HS-5 (cell line): ENCODE measurements around the gene PNLIP.

Source experiments
- DNase-seq: peaks from one replicate; pipeline ENCODE4 v3.0.0-alpha.2; 2012; ENCODE audit warnings: low read depth

Gene PNLIP

GRCh38 chr10:116615199-116615776 lies 69.6 kb downstream of the PNLIP start:
- DNase-seq, result no peak
